ENCODE data around the gene PPARG.
"Not testable (repeated sequence)": the region's sequence is repeated elsewhere in the genome, so short reads cannot be mapped to it uniquely, and the experiment has no call there.

Gene PPARG

GRCh38 chr3:12279591-12280326 lies 9.1 kb upstream of the PPARG start:
- DNase-seq (ENCODE audit: low read depth in 2 of 2): no peak

- no peak for DNase-seq (ENCODE audit: low read depth in 2 of 2)
Observed at GRCh38 chr3:12280357-12280806, 8.5 kb upstream of the PPARG start.

- no peak for DNase-seq (ENCODE audit: low read depth in 2 of 2)
Observed at GRCh38 chr3:12284591-12284990, 4.3 kb upstream of the PPARG start.

DNA sequence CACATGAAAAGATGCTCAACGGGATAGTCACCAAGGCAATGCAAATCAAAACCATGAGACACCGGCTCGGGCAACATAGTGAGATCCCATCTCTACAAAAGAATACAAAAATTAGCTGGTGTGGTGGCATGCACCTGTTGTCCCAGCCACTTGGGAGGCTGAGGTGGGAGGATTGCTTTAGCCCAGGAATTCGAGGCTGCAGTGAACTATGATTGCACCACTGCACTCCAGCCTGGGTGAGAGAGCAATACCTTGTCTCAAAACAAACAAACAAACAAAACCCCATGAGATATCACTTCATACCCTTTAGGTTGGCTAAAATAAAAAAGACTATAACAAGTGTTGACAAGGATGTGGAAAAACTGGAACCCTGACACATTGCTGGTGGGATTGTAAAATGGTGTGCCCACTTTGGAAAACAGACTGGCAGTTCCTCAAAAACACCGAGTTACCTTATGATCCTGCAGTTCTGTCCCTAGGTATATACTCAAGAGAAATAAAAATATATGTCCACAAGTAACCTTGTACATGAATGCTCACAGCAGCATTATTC lies 3.8 kb upstream of the PPARG start:
- no peak for DNase-seq (ENCODE audit: low read depth in 2 of 2)

DNA sequence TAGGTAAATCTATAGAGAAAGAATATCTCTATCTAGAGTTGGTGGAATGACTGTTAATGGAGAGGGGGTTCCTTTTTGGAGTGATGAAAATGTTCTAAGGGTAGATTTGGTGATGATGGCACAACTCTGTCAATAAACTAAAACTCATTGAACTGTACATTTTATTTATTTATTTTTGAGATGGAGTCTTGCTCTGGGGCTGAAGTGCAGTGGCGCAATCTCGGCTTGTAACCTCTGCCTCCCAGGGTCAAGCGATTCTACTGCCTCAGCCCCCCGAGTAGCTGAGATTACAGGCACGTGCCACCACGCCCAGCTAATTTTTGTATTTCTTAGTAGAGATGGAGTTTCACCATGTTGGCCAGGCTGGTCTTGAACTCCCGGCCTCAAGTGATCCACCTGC lies 3.1 kb upstream of the PPARG start:
- not testable (repeated sequence) for DNase-seq (ENCODE audit: low read depth in 2 of 2)

- no peak for DNase-seq (ENCODE audit: low read depth in 2 of 2)
Observed at GRCh38 chr3:12286504-12286903, 2.4 kb upstream of the PPARG start.

DNA sequence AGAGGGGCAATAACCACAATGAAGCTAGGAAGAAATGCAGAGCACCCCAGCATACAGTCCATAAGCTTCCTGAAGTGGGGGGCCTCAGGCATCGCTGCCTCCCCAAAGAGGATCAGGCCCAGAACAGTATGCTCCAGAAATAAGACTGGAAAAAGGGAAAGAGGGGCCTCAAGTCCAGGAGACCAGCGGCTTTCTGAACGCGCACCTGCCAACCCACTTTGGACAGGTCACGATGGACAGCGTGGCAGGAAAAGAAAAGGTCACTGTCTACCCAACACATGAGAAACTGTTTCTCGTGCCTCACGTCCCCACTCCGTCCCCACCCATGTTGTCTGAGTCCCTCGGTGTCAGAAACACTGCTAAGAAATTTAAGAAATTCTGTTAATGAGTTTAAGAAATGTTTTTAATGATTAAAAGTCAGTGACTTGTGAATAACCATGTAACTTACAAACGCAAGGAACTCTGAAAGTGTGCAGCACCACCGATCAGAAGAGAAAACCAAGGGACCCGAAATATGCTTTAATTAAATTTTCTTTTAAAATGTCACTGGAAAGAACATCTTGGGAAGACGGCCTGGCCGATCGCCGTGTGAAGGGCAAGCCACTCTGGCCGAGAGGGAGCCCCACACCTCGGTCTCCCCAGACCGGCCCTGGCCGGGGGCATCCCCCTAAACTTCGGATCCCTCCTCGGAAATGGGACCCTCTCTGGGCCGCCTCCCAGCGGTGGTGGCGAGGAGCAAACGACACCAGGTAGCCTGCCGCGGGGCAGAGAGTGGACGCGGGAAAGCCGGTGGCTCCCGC lies 1.7 kb upstream of the PPARG start:
- no peak for DNase-seq (ENCODE audit: low read depth in 2 of 2)

DNA sequence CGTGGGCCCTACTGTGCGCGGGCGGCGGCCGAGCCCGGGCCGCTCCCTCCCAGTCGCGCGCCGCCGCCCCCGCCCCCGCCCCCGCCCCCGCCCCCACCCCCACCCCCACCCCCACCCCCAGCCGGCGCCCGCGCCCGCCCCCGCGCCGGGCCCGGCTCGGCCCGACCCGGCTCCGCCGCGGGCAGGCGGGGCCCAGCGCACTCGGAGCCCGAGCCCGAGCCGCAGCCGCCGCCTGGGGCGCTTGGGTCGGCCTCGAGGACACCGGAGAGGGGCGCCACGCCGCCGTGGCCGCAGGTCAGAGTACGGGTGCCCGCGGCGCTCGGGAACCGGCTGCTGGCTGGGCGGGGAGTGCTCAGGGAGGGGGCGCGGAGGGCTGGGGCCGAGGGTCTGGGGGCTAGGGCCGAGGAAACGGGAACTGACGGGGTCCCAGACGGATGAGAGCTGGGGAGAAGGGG lies 1.1 kb upstream of the PPARG start:
- DNase-seq (ENCODE audit: low read depth in 2 of 2): no peak

DNA sequence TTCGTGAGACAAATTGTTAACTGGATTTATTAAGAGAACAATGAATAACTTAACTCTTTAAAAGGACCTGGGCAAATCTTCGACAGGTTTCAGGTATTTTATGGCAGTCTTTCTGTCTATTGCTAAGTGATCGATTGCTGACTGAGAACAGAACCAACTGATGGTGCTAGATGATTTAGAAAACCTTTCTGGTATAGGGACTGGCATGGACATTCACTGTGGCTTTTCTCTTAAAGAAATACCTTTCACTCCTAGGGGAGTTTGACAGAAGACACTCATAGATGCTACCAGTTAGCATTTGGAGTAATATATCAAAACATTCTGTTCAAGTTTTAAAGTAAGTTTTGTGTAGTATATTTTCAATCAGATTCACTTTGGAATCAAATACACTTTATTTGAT lies 654 bp downstream of the PPARG start:
- no peak for DNase-seq (ENCODE audit: low read depth in 2 of 2)

DNA sequence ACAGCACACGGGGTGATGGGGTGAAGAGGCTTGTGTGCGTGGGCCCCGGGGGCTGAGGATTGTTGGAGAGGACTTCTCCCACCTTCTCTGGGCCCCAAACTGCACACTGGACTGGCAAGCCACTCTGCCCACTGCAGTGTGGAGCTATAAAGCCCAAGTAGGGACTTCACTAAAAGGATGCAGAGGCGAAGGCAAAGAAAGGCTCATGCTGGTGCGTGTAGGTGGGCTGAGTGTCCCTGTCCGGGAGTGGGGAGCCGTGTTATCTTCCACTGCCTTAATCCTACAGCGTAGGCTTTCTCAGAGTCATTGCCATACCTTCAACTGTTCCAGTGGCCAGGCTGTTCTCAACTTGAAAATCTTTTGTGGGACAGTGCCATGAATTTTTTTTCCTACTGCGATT lies 3.9 kb downstream of the PPARG start:
- no peak for DNase-seq (ENCODE audit: low read depth in 2 of 2)

GRCh38 chr3:12294885-12295580 lies 6.2 kb downstream of the PPARG start:
- DNase-seq (ENCODE audit: low read depth in 2 of 2): no peak

DNA sequence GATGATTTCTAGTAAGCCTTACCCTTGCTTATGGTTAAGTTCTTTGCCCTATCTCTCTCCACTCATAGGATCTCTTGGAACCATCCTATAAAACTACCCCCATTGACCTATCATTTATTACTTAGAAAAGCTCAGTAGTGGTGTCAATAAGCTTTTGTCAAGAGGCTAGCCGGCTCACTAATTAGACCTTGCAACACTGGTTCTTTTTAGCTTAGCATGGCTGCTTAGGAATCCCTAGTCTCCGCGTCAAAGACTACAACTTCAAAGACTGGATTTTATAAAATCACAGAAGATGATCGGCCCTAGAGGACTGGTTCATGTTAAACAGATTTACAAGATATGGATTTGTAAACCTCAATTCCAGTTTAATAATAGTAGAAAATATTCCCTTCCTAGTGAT lies 7.6 kb downstream of the PPARG start:
- no peak for DNase-seq (ENCODE audit: low read depth in 2 of 2)

DNA sequence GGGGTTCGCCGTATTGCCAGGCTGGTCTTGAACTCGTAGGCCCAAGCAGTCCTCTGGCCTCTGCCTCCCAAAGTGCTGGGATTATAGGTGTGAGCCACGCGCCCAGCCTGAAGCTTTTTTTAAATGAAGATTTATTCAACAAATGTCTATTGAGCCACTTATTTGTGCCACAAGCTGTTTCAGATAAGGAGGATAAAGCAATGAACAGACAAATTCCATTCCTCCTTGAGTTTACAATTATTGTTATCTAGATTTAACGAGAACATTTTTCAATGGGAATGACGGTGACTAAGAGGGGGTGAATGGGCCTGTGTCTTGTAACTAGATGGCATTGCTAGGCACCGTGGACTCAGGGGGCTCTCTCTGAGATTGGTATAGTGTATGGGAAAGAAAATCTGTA lies 10.2 kb downstream of the PPARG start:
- no peak for DNase-seq (ENCODE audit: low read depth in 2 of 2)

DNA sequence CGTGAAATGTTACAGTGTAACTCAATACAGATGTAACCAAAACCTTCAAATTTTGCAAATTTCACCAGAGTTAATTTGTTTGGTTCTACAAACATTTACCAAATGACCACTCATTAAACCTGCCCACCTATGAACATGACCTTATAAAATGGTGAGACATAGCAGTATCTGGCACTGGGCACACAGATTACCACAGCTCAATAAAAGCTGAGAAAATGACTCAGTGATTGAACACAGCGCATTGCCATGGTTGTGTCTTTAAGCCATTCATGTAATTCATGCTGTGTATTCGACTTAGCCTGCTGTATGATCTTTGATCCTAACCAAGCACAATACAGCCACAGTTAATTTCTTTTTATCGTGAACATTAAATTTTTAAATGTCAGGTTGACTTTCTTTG lies 11.3 kb downstream of the PPARG start:
- no peak for DNase-seq (ENCODE audit: low read depth in 2 of 2)

- no peak for DNase-seq (ENCODE audit: low read depth in 2 of 2)
Observed at GRCh38 chr3:12301031-12301430, 12.2 kb downstream of the PPARG start.

DNA sequence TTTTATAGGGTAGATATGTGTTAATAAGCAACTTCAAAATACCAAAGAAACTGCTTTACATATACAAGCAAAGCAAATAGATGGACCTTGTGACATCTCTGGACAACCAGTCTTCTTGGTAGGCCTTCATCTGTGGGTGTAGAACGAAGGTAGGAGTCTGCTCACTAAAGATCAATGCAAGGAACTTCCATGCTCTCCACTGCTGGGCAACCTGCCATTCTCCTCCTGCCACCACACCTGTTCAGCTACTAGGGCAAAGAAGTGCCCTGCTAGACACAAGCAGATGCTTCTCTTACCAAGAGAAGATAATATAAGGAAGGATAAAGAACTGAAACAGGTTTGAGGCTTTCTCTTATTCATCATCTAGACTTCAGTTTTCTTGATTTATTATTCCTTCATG lies 12.6 kb downstream of the PPARG start:
- DNase-seq (ENCODE audit: low read depth in 2 of 2): no peak

GRCh38 chr3:12302564-12302963 lies 13.7 kb downstream of the PPARG start:
- DNase-seq (ENCODE audit: low read depth in 2 of 2): no peak

GRCh38 chr3:12303534-12303933 lies 14.7 kb downstream of the PPARG start:
- DNase-seq (ENCODE audit: low read depth in 2 of 2): no peak

GRCh38 chr3:12303993-12304392 lies 15.1 kb downstream of the PPARG start:
- no peak for DNase-seq (ENCODE audit: low read depth in 2 of 2)

DNA sequence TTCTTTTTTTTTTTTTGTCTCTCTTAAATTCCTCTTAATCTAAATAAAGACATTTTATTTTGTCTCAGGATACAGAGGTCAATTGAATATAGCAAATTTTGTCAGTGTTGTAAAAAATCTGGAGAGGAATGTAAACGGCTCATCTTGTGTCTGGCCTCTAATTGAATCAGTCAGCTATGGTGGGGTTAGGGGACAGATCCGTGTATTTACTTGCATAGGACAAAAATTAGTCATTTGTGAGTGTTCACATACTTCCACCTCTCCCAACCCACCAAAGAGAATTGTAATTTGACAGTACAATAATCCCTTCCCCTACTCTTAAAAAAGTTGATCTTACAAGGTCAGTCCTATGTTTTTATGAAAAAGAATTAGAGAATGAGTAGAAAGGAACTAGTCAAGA lies 18.3 kb downstream of the PPARG start:
- DNase-seq (ENCODE audit: low read depth in 2 of 2): no peak

DNA sequence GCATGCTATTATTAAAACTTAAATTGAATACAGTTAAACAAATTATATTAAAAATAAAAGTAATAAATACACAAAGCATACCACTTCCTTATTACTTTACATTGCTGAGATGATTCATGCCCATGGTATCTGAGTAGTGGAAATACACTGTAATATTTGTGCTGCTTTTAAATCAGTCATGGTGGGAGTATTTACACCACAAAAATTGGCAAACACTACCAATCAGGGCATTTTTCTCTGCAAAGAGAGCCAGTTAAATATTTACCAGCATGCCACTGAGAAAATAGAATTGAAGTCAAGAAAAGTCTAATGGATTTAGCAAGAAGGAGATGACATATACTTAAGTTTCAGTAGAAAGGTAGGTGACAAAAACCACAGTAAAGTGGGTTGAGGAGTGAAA lies 19.6 kb downstream of the PPARG start:
- DNase-seq (ENCODE audit: low read depth in 2 of 2): no peak

DNA sequence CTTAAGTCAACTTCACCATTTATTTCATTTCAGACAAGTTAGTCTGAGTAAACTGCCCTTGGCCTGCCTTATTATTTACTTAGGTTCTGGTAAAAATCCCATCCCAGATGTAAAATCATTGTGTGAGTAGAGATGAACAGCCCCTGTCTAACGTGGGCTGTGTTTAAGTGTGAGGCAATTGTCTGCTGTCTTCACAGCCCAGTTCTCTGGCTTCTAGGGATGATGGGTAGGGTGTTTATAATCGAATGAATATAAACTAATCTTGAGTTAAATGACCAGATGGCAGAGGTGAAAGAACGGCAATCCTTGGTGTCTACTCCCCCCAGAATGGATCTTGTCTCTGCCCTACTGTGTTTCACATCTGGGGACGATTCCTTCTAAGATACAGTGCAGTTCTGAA lies 20.8 kb downstream of the PPARG start:
- DNase-seq (ENCODE audit: low read depth in 2 of 2): no peak
